Mucosa of descending colon (tissue), 3 donors: ENCODE data around the gene LYG1. TPM values are rescaled to one million over a fixed set of nuclear protein-coding genes. Genes with fewer than 3 reads are reported as not detected.
"Not testable (repeated sequence)": the region's sequence is repeated elsewhere in the genome, so short reads cannot be mapped to it uniquely, and the experiment has no call there.

Experiments
- ATAC-seq: fragments of 200-7000 bp; cut with Tn5 transposase; one replicate; pipeline ENCODE4 v1.9.1; 2020; ENCODE audit warnings: mild to moderate bottlenecking, moderate library complexity
- DNase-seq, 3 donors: peaks; one replicate each; pipeline ENCODE4 v3.0.0-alpha.2; 2020
- H3K36me3 ChIP-seq: fragments of 200-600 bp; one replicate; pipeline ENCODE4 v1.8.0; 2021; ENCODE audit warnings: low read depth, mild to moderate bottlenecking
- H3K4me1 ChIP-seq: fragments of 200-600 bp; one replicate; pipeline ENCODE4 v1.8.0; 2021; ENCODE audit warnings: low read depth, mild to moderate bottlenecking
- H3K4me3 ChIP-seq: fragments of 200-600 bp; one replicate; pipeline ENCODE4 v1.8.0; 2021; ENCODE audit warnings: mild to moderate bottlenecking
- H3K9me3 ChIP-seq: fragments of 200-600 bp; one replicate; pipeline ENCODE4 v1.8.0; 2021; ENCODE audit warnings: mild to moderate bottlenecking
- intact Hi-C, 2 donors: fragments of 100-400 bp; cut with DNase I in 1 of 2; cut with micrococcal nuclease in 1 of 2; formaldehyde crosslinking; loops; one replicate each; pipeline versions ENCODE4 v1.11.0 to v1.11.1; 2022; cut with DNase I, micrococcal nuclease
- total RNA-seq, 3 donors: library from RNA; stranded (reverse); fragmentation: NEBNext Ultra II Directional in 2 of 3; extraction: Animal tissue kit (Norgen Biotek cat#: 25700) in 2 of 3; gene quantifications; one replicate each; pipeline versions ENCODE4 v1.2.1 to v1.2.4, GENCODE V29; 2021 to 2023
- TF ChIP-seq, protein P1 (sequence below): fragments of 200-600 bp; IDR thresholded peaks from one replicate; pipeline ENCODE4 v1.8.0; 2022; ENCODE audit warnings: antibody characterized with exemption, mild to moderate bottlenecking
- donor health status: DM: no; HTN: no; CAD: no; lungs with moderate emphysema.
- donor health status: DM: no; HTN: no; CAD: no.
- donor health status: DM: no; HTN: yes; CAD: no.

Gene LYG1
- total RNA-seq, 3 donors from 2014 or later, result 1.5 to 1.6 TPM; not detected in 1

DNA sequence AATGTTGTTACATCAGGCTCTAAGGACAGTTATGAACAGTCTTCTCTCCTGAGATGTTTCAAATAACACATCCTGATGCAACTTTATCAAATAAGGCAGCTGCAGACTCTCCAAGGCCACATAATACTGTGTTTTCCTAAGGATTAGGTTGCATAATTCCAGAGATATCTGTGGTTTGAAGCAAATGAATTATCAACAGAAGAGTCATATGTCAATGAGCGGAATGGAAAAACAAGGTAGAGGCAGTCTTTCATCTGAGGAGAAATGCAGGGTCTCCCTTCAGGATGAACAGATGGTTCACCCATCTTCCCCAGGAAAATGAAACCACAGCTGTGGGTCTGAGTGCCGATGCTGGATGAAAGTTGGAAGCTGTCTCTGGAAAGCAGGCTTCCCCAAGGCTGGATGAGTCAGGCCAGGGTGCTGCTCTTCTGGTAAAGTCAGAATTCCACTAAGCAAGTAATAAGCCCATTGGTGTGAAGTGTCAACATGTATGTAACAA, 22.2 kb downstream of the LYG1 start:
- no peak for ATAC-seq
- intact Hi-C loops, result no loop called here
- no peaks in the 10 kb centered on the region for H3K36me3 ChIP-seq
- H3K4me3 ChIP-seq, result no peak overlapping the region
- no peak for DNase-seq
- H3K9me3 ChIP-seq, result peaks cover 5% of the 10 kb centered on the region
- TF ChIP-seq, protein P1, sequence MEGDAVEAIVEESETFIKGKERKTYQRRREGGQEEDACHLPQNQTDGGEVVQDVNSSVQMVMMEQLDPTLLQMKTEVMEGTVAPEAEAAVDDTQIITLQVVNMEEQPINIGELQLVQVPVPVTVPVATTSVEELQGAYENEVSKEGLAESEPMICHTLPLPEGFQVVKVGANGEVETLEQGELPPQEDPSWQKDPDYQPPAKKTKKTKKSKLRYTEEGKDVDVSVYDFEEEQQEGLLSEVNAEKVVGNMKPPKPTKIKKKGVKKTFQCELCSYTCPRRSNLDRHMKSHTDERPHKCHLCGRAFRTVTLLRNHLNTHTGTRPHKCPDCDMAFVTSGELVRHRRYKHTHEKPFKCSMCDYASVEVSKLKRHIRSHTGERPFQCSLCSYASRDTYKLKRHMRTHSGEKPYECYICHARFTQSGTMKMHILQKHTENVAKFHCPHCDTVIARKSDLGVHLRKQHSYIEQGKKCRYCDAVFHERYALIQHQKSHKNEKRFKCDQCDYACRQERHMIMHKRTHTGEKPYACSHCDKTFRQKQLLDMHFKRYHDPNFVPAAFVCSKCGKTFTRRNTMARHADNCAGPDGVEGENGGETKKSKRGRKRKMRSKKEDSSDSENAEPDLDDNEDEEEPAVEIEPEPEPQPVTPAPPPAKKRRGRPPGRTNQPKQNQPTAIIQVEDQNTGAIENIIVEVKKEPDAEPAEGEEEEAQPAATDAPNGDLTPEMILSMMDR, result no peak
- H3K4me1 ChIP-seq, result no peaks in the 10 kb centered on the region

DNA sequence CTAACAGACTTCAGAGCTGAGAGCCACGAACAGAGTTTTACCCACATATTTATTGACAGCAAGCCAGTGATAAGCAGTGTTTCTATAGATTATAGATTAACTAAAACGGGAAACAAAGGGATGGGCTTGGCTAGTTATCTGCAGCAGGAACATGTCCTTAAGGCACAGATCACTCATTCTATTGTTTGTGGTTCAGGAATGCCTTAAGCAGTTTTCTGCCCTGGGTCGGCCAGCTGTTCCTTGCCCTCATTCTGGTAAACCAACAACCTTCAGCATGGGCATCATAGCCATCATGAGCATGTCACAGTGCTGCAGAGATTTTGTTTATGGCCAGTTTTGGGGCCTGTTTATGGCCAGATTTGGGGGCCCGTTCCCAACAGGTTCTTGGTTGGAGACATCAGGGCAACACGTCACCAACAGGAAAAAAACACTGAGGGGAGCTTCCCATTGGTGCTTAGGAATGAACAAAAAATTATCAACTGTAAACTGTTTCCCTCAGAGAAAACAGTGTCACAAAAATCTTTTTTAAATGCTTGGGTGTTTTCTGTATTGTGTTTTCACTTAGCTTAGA, 22.7 kb downstream of the LYG1 start:
- DNase-seq, ATAC-seq, H3K9me3 ChIP-seq, H3K4me1 ChIP-seq, H3K4me3 ChIP-seq, H3K36me3 ChIP-seq, intact Hi-C loops: not testable (repeated sequence)

DNA sequence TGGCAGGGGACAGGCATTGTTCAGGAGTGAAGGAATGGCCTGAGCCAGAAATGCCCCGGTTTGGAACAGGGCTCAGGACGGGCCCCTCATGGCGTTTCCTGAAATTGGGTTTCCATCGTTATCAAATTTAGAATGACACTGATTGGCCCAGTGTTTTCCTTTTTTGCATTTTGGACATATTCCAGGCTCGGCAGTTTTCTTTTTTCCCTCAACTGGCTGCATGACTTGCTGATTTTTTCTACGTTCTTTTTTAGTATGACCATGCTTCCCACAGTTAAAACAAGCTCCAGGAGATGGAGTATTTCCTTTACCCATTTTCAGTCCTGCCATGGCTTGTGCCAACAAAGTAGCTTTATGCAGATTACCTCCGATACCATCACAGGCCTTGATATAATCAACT, 25.1 kb downstream of the LYG1 start:
- H3K36me3 ChIP-seq, result no peaks in the 10 kb centered on the region
- no peak overlapping the region for H3K4me3 ChIP-seq
- TF ChIP-seq, protein P1, result no peak
- H3K9me3 ChIP-seq, result peaks cover 16% of the 10 kb centered on the region
- DNase-seq, result no peak
- intact Hi-C loops, result no loop called here
- ATAC-seq, result no peak
- H3K4me1 ChIP-seq, result no peaks in the 10 kb centered on the region

DNA sequence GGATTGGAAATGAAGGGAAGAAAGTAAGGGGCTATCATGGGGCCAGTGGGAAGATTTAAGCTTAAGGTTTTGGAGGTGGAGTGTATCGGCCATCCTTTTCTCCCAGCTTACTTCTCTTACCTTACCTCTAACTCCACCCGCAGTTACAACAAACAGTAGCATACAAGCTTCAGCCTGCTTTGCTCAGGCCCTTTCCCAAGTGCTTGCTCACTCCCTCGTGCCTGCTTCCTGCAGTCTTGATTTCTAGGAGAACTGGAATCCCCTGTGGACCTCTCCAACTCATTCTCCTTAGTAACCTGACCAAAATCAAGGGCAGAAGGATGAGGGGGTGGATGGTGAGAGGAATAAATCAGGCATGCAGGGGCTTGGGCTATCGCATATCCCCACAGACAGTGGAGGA, 39.8 kb downstream of the LYG1 start:
- ATAC-seq, result no peak

DNA sequence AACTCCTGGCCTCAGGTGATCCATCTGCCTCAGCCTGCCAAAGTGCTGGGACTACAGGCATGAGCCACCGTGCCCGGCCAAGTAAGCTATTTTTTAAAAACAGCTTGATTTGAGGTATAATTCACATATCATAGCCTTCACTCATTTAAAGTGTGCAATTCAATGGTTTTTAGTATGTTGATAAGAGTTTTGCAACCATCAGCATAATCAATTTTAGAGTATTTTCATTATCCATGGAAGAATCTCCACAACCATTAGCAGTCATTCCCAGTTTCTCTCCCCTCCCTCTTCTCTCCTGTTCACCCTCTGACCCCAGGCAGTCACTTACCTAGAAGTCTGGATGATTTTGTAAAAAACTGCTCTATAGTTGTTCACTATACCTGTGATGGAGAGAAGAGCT, 40.8 kb downstream of the LYG1 start:
- Histone ChIP-seq H3K4me3 (no peak overlapping the region), H3K9me3 (no peaks in the 10 kb centered on the region), H3K4me1 (no peaks in the 10 kb centered on the region), H3K36me3 (no peaks in the 10 kb centered on the region)
- intact Hi-C loops, result no loop called here
- TF ChIP-seq, protein P1, result no peak
- DNase-seq (no peak), ATAC-seq (no peak)

More for the DNA sequence above, 39.8 kb downstream of the LYG1 start:
- TF ChIP-seq, protein P1, result no peak
- Histone ChIP-seq H3K9me3 (no peaks in the 10 kb centered on the region), H3K36me3 (no peaks in the 10 kb centered on the region), H3K4me3 (no peak overlapping the region), H3K4me1 (no peaks in the 10 kb centered on the region)
- intact Hi-C loops, result no loop called here
- no peak for DNase-seq

DNA sequence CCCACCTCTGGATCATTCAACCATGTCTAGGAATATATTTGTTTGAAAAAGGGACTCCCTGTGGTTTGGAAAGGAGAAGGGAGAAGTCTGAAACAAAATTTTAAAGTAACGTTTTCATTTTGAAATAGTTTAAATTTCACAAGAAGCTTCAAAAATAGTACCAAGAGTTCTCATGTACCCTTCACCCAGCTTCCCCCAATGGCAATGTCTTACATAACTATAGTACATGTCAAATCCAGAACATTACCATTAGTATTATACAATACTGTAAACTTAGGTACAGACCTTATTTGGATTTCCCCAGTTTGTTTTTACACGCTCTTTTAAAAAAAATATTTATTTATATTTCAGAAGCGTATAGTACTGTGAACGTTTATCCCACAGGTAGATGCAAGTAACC, 41.5 kb downstream of the LYG1 start:
- no peaks in the 10 kb centered on the region for H3K36me3 ChIP-seq
- TF ChIP-seq, protein P1, result no peak
- DNase-seq (no peak), ATAC-seq (no peak)
- H3K9me3 ChIP-seq, result no peaks in the 10 kb centered on the region
- intact Hi-C loops, result no loop called here
- no peaks in the 10 kb centered on the region for H3K4me1 ChIP-seq
- H3K4me3 ChIP-seq, result no peak overlapping the region
